SK-N-MC (cell line): ENCODE measurements around the gene NPTX1.

Experiments
- DNase-seq: peaks from one replicate; pipeline ENCODE4 v3.0.0-alpha.2; 2011; ENCODE audit warnings: low read depth, low spot score
- H3K27ac ChIP-seq: fragments of 200-600 bp; sonication (generic); 2 replicates; pipeline ENCODE4 v1.5.1; 2016; ENCODE audit warnings: mixed run types
- H3K36me3 ChIP-seq: fragments of 200-600 bp; sonication (generic); 2 replicates; pipeline ENCODE4 v1.6.1; 2017; ENCODE audit warnings: antibody characterized with exemption, low read length, mixed read lengths; ENCODE audit not compliant: insufficient read depth
- H3K4me3 ChIP-seq: fragments of 200-600 bp; sonication (generic); 2 replicates; pipeline ENCODE4 v1.5.1; 2016
- H3K9ac ChIP-seq: fragments of 200-600 bp; sonication (generic); 2 replicates; pipeline ENCODE4 v1.8.0; 2017; ENCODE audit warnings: mixed run types, mixed read lengths; ENCODE audit not compliant: insufficient read length
- H3K9me3 ChIP-seq: fragments of 200-600 bp; sonication (generic); 2 replicates; pipeline ENCODE4 v1.6.1; 2017; ENCODE audit warnings: low read depth, mild to moderate bottlenecking, antibody characterized with exemption, low read length, moderate library complexity, mixed read lengths
- EZH2 ChIP-seq: fragments of 200-600 bp; sonication (generic); IDR thresholded peaks from one replicate; pipeline ENCODE4 v1.6.1; 2017; ENCODE audit warnings: antibody characterized with exemption
- FOXP2 ChIP-seq: optimal IDR thresholded peaks from 2 replicates; pipeline ENCODE3; 2011; ENCODE audit warnings: mild to moderate bottlenecking, moderate library complexity; ENCODE audit not compliant: insufficient read depth; ENCODE audit errors: extremely low read length, control extremely low read depth
- POLR2AphosphoS5 ChIP-seq: IDR thresholded peaks from 2 replicates; pipeline ENCODE4 v1.6.1; 2012; ENCODE audit warnings: mild to moderate bottlenecking, low read depth, low read length, borderline replicate concordance

NPTX1 gene

DNA sequence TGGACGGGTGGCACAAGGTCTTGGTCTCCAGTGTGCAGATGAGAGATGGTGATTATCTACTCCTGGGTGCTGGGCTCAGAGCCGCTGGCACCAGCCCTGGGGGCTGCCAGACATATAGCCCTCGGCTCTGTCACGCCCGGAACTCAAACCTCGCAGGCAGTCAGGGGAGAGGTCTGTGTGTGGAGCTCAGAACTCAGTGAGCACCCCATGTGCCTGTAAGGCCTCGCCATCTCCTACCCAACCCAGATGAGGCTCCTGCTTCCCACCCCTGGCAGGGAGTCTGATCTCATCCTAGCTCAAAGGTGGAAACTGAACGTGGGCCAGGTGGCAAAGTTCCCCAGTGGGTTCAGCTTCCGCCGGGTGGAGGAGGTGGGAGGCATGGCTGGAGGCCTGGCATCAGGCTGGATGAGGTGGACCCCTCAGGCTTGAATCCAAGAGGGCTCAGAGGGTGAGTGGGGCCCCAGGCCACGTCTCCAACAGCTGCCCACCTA, 22.6 kb upstream of the NPTX1 start:
- no peak overlapping the region for H3K4me3 ChIP-seq
- no peak overlapping the region for H3K9ac ChIP-seq
- no peak for DNase-seq
- H3K36me3 ChIP-seq: no peaks in the 10 kb centered on the region
- TF ChIP-seq FOXP2 (no peak), EZH2 (no peak), POLR2AphosphoS5 (no peak)
- H3K9me3 ChIP-seq: no peaks in the 10 kb centered on the region
- no peak overlapping the region for H3K27ac ChIP-seq

- no peak overlapping the region for H3K9ac ChIP-seq
- H3K27ac ChIP-seq: no peak overlapping the region
- no peaks in the 10 kb centered on the region for H3K9me3 ChIP-seq
- DNase-seq: no peak
- TF ChIP-seq EZH2 (no peak), FOXP2 (no peak)
- H3K4me3 ChIP-seq: no peak overlapping the region
- no peaks in the 10 kb centered on the region for H3K36me3 ChIP-seq
These were observed 22.0 kb upstream of the NPTX1 start for GRCh38 chr17:80498242-80498919.

DNA sequence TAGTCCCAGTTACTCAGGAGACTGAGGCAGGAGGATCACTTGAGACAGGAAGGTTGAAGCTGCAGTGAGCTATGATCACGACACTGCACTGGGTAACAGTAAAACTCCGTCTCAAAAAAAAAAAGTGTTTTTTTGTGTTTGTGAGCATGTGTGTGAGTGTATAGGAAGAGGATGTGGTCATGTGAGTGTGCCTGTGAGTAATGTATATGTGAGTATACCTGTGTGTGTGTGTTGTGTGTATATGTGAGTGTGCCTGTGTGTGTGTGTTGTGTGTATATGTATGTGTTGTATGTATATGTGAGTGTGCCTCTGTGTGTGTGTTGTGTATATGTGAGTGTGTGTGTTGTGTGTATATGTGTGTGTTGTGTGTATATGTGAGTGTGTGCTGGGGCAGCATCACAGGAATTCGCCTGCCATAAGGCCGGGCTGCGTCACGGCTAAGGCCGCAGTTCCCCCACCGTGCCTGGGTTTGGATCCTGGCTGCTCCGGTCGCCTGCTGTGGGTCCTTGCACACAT, 21.4 kb upstream of the NPTX1 start:
- no peak overlapping the region for H3K9ac ChIP-seq
- H3K4me3 ChIP-seq: no peak overlapping the region
- DNase-seq: no peak

GRCh38 chr17:80494547-80494946, 18.1 kb upstream of the NPTX1 start:
- Histone ChIP-seq H3K9me3 (no peaks in the 10 kb centered on the region), H3K4me3 (no peak overlapping the region), H3K9ac (no peak overlapping the region), H3K27ac (no peak overlapping the region), H3K36me3 (no peaks in the 10 kb centered on the region)
- DNase-seq: no peak
- TF ChIP-seq EZH2: no peak
- no peak for TF ChIP-seq POLR2AphosphoS5
- no peak for TF ChIP-seq FOXP2

More for the DNA sequence above, 21.4 kb upstream of the NPTX1 start:
- no peaks in the 10 kb centered on the region for H3K36me3 ChIP-seq
- H3K9me3 ChIP-seq: no peaks in the 10 kb centered on the region
- no peak overlapping the region for H3K27ac ChIP-seq
- no peak for TF ChIP-seq FOXP2
- TF ChIP-seq POLR2AphosphoS5: no peak
- TF ChIP-seq EZH2: no peak

DNA sequence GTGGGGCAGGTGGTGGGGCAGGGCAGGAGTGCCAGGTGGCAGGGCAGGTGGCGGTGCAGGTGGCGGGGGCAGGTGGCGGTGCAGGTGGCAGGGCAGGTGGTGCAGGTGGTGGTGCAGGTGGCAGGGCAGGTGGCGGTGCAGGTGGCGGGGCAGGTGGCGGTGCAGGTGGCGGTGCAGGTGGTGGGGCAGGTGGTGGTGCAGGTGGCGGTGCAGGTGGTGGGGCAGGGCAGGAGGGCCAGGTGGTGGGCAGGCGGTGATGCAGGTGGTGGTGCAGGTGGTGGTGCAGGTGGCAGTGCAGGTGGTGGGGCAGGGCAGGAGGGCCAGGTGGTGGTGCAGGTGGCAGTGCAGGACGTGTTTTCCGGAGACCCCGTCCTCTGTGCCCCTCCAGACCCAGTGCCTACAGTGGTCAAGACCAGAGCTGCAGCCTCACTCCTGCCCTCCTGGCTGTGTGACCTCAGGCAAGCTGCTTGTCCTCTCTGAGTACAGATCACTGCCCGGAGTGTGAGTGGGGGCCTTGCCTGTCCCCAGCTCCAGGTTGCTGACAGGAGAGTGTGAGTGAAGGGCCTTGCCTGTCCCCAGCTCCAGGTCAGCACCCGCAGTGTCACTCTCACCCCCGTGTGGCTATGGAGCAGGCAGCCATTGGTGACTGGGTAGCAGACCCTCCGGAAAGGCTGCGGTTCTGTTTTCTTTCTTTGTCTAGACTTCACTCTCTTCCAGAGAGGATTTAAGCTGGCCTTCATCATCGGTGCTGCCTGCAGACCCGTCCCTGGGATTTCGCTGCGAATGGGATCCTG, 16.1 kb upstream of the NPTX1 start:
- DNase-seq: no peak
- H3K9ac ChIP-seq: no peak overlapping the region
- no peak overlapping the region for H3K27ac ChIP-seq
- no peak for TF ChIP-seq FOXP2
- TF ChIP-seq POLR2AphosphoS5: no peak
- TF ChIP-seq EZH2: no peak
- H3K36me3 ChIP-seq: no peaks in the 10 kb centered on the region
- no peaks in the 10 kb centered on the region for H3K9me3 ChIP-seq
- H3K4me3 ChIP-seq: no peak overlapping the region

GRCh38 chr17:80491478-80492342, 15.3 kb upstream of the NPTX1 start:
- no peak overlapping the region for H3K9ac ChIP-seq
- no peaks in the 10 kb centered on the region for H3K36me3 ChIP-seq
- H3K27ac ChIP-seq: no peak overlapping the region
- no peak for DNase-seq
- no peak for TF ChIP-seq EZH2
- no peak for TF ChIP-seq FOXP2
- TF ChIP-seq POLR2AphosphoS5: no peak
- no peaks in the 10 kb centered on the region for H3K9me3 ChIP-seq
- H3K4me3 ChIP-seq: no peak overlapping the region

DNA sequence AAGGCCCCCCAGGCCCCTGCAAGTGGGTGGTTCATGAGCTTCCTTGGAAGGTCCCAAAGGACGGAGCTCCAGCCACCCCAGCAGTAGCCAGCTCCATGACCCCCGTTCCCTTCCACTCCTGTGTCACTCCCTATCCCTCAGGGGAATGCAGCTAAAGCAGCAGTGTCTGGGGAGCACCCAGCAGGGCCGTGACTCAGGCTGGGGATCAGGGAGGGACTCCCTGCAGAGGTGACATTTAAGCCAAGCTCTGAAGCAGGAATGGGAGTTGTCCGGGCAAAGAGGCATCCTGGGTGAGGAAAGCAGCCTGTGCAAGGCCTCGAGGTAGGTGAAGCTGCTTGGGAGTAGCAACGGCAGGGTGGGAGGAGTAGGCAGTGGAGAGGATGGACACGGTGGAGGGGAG, 11.1 kb upstream of the NPTX1 start:
- Histone ChIP-seq H3K9me3 (no peaks in the 10 kb centered on the region), H3K9ac (no peak overlapping the region), H3K27ac (no peak overlapping the region), H3K4me3 (no peak overlapping the region), H3K36me3 (no peaks in the 10 kb centered on the region)
- DNase-seq: no peak
- TF ChIP-seq POLR2AphosphoS5: no peak
- no peak for TF ChIP-seq FOXP2
- TF ChIP-seq EZH2: no peak

GRCh38 chr17:80486692-80487091, 10.3 kb upstream of the NPTX1 start:
- Histone ChIP-seq H3K4me3 (no peak overlapping the region), H3K27ac (no peak overlapping the region), H3K36me3 (no peaks in the 10 kb centered on the region), H3K9ac (no peak overlapping the region), H3K9me3 (no peaks in the 10 kb centered on the region)
- no peak for DNase-seq
- TF ChIP-seq EZH2 (no peak), POLR2AphosphoS5 (no peak), FOXP2 (no peak)
